Stimulated activated CD8-positive, alpha-beta memory T cell treated with anti-CD3 and anti-CD28 coated beads, Interleukin-15, amount 100 ng/mL, for 1 hour (primary cell): ENCODE data around the gene FKBP9.
A peak's percentile ranks its signal among the peaks of the same experiment; 100 is the strongest.
"Not testable (repeated sequence)": the region's sequence is repeated elsewhere in the genome, so short reads cannot be mapped to it uniquely, and the experiment has no call there.

ENCODE experiments used
- DNase-seq: peaks from one replicate; pipeline ENCODE4 v3.0.0-alpha.2; 2020; ENCODE audit warnings: low read depth

FKBP9 gene, protein sequence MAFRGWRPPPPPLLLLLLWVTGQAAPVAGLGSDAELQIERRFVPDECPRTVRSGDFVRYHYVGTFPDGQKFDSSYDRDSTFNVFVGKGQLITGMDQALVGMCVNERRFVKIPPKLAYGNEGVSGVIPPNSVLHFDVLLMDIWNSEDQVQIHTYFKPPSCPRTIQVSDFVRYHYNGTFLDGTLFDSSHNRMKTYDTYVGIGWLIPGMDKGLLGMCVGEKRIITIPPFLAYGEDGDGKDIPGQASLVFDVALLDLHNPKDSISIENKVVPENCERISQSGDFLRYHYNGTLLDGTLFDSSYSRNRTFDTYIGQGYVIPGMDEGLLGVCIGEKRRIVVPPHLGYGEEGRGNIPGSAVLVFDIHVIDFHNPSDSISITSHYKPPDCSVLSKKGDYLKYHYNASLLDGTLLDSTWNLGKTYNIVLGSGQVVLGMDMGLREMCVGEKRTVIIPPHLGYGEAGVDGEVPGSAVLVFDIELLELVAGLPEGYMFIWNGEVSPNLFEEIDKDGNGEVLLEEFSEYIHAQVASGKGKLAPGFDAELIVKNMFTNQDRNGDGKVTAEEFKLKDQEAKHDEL

GRCh38 chr7:32957326-32958045, at the start of gene FKBP9:
Gene FKBP9 (plus strand): TSS chr7:32957440. CDS start chr7:32957574, 134 bp downstream.
- DNase-seq = no peak

GRCh38 chr7:32910195-32910594, 47.0 kb upstream of the FKBP9 start:
- no peak for DNase-seq

DNA sequence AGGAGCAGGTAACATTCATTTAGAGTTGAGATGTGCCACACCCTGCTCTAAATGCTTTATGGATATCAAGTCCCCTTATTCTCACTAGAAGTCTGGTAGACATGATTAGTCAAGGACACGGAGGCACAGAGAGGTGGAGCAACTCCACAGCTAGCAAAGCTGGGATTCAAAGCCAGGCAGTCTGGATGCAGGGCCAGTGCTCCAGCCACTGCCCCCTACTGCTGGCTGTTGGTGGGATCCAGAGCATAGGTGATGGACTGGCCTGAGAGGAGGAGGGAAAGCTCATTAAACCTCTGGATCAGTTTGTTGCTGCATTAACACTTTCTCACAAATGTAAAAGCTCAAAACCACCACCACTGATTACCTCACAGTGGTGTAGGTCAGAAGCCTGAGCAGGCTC, 43.1 kb upstream of the FKBP9 start:
- DNase-seq = no peak

- DNase-seq = no peak
These were observed 42.2 kb upstream of the FKBP9 start for GRCh38 chr7:32915041-32915536.

DNA sequence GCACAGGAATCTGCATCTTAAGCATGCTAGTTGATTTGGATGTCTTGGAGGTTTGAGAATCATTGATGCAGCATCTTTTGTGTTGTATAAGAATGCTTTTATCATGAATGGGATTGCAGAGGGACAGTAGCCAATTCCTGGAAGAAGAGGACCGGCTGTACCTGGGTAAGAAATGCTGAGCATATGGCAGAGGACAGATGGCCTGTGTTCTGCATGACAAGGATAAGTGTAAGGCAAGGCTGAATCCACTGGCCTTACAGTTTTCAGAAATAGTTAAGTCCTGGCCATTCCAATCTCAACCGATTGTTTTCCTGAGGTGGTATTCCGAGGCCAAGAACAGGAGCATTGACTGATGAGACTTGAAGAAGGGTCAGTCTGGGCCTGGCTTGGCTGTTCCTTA, 41.2 kb upstream of the FKBP9 start:
- no peak for DNase-seq

DNA sequence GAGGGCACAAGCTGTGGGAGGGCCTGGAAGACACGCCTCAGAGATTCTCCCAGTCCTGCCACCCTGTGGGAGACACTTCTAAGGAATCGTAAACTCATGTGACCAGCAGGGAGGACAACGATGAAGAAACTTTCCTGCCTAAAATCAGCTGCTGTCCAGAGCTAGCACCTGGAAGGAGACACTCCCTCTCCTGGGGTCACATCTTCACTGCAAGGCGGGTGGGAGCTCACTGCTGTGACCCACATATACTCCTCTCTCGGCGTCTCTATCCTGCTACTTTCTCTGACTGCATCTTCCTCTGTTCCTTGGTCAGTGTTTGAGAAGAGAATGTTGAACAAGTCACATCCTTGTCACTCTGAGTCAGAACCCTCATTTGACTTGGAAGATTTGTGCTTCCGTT, 40.2 kb upstream of the FKBP9 start:
- DNase-seq = not testable (repeated sequence)

DNA sequence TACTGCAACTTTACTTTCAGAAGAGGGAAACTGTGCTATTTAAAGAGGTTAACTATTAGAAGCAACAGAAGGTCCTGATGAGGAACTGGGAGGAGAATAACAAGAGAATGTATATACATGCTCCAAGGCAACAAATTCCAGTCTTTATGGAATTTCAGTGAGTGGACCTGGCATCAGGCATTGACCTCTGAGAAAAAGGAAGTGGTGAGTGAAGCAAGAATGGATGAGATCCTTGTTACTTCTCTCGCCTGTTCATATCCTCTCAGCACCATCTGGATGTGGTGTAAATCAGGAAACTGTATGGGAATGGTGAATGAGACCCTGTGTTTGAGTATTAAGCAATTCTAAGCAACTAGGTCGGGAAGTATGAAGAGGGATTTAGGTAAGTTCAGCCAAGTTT, 35.3 kb upstream of the FKBP9 start:
- DNase-seq = no peak

DNA sequence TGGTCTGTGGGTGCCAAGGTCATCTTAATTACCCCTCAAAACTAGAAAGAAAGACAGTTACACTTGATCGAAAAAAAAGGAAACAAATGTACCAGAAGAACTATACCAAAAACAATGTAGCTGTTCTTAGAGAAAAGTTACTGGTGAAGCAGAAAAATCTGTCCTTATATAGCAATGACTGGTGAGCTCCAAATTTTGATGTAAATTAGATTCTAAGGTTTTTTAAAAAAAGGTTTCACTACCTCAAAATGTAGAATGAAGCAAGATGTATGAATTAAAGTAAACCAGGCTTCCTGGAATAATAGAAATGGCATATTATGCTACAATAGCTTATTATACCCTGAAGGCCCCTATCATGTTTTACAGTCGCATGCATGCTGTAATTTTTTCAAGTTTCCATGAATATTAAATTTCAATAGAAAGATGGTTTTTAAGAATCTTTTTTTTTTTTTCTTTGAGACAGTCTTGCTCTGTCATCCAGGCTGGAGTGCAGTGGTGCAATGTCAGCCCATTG, 28.4 kb upstream of the FKBP9 start:
- DNase-seq = no peak

- no peak for DNase-seq
These were observed 27.7 kb upstream of the FKBP9 start for GRCh38 chr7:32929430-32930143.

DNA sequence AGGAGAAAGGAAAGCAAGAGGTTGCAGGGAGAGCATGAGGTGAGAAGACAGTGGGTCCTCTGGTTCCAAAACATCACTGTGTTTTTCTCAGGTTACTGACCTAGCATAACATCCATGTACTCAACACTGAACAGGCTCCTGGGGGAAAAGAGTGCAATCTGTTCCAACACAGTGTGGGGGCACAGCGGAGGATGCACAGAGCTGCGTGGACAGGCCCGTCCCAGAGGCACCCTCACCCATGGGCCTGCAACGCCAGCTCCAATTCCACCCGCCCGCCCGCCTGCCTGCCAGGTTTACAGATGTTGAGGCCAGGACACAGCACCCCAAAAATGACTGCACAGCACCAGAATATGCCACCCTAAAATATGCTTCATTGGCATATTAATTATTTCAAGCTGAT, 26.9 kb upstream of the FKBP9 start:
- DNase-seq = no peak

- no peak for DNase-seq
These were observed 21.7 kb upstream of the FKBP9 start for GRCh38 chr7:32935558-32935957.

DNA sequence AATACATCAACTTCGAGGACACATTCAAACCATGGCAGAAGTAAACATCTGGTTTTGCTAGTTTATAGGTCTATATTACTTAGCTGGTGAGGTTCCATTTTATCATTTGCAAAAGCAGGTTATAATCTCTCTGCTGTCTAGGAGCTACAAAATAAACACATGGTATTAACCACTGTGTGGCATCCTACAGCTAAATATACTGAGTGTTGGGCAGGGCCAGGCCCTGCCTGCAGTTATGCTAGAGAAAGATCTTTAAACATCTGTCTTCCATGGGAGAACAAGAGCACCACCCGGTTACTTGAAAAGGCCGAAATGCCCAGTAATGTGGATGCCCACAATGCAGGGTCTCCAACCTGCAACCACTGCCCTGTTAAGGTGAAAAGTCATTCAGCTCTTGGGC, 20.6 kb upstream of the FKBP9 start:
- no peak for DNase-seq

GRCh38 chr7:32937344-32938174, 19.7 kb upstream of the FKBP9 start:
- no peak for DNase-seq

GRCh38 chr7:32941181-32941580, 16.1 kb upstream of the FKBP9 start:
- DNase-seq = no peak

DNA sequence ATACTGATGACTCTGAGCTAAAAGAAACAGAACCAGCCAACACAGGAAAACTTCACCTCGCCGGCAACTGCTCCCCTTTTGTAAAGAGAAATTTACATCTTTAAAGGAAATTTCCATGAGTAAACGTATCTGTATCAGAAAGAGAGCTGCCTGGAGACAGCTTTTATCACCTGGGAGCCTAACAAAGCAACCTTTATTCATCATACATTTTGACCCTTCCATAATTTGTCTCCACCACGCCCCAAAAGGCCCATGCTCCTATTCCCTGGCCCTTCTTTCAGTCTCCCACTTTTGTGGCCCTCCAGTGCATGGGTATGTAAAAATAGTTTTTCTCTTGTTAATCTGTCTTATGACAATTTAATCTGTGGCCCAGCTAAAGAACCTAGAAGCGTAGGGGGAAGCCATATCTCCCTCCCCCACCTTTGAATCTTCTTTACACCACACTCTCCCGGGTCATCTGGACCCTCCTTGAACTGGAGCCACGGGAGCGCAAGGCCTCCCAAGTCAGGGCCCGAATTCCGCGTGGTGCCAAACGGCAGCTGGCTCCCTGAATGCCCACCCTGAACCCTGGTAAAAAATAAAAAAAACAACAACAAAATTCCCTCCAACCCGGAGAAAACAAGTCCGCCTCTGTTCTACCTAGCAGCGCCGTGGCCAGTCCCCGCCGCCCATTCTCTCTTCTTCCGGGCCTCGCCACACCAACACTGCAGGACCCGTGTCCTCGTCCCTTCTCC, 15.4 kb upstream of the FKBP9 start:
- no peak for DNase-seq

DNA sequence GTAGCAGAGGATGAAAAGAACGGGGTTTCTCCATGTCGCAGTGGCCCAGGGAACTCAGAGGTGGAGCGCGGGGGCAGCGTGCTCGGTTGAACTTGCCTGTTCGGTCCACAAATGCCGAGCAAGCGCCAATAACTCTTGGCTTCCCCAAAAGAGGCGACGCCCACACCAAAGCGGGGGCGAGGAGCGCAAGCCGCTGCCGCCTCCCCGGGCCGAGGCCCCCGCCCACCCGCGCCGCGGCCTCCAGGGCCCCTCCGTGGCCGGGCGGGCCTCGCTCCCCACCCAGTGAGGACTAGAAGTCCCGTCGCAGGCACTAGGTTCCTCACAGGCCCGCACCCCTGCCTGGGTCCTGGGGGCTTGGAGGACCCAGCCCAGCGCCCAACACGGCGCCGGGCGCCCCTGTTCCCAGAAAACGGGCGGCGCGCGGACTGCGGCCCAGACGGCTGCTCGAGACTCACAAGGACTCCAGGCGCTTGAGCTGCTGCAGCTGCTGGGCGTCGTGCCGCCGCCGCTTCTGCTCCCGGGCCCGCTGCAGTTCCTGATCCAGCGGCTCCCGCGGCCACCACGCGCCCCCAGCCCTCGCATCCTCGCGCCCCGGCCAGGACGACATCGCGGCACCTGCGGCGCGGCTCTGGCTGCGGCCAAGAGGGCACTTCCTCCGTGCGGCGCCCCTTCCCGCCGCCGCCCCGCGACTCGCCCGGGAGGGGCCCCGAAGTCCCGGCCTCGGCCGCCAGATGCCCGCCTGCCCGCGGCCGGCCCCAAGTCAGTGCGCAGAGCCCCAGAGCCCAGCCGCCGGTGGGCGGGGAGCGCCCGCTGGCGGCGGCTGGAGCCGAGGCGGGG, 14.6 kb upstream of the FKBP9 start:
- peak; percentile 30 for DNase-seq

DNA sequence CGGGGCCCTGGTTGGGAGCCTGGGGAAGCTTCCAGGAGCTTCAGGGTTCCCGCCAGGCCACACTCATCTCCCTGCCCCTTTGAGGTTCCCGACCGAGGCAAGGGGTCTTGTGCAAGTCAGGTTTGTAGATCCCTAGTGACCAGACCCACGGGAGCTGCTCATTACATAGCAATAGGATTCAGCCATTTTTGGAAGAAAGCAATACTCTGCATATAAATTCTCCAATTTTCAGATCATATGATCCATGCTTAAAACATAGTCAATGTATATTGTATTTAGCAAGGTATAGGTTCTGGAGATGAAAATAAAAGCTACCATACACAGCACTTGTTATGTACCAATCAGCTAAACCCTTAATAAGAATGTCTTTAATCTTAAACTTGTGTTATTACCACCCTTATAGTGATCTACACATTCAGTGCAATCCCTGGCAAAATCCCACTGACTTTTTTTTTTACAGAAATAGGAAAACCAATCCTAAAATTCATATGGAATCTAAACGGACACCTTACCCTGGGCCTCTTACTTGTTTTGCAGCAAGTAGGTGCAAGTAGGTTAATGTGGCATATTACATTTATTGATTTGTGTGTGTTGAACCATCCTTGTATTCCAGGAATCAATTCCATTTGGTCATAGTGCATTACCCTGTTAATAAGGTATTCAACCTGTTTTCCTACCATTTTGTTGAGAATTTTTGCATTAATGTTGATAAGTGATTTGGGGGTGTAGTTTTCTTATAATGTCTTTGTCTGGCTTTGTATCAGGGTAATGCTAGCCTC, 13.8 kb upstream of the FKBP9 start:
- DNase-seq = no peak

DNA sequence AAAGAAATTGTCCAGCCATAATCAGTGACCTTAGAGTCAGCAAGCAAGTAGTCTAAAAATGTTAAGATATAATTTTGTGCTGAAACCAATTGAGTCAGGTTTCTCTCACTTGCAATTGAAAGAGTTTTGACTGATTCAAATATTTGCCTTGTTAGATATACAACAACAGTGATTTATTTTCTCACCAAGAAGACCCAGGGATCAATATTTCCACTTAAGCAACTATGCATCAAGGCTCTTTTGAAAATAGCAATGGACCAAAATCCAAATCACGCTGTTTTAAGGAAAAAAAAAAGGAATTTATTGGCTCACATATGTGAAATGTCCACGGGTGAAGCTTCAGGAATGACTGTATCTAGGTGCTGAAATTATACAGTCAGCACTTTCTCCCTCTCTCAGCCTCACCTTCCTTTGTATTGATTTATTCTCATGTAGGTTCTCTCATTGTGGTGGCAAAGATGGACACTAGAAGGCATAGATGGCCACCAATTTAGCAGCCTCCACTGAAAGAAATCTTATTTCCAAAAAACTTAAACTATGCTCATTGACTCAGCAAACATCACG, 9.7 kb upstream of the FKBP9 start:
- DNase-seq = no peak
